ENCODE data around the gene MSRB3.

The MSRB3 gene

GRCh38 chr12:65497660-65498059, 219.2 kb downstream of the MSRB3 start:
- Histone ChIP-seq H3K4me2 (ENCODE audit: low read depth, low read length, poor library complexity, severe bottlenecking) (no peak overlapping the region), H3K4me3 (ENCODE audit: low read length, poor library complexity, severe bottlenecking) (no peak overlapping the region), H3F3A (ENCODE audit: low read depth) (no peaks in the 10 kb centered on the region), H3K36me3 (ENCODE audit: insufficient read depth, low read length) (no peaks in the 10 kb centered on the region), H3K27me3 (ENCODE audit: insufficient read depth, low read length, poor library complexity, severe bottlenecking) (peaks cover 68% of the 10 kb centered on the region), H2AFZ (ENCODE audit: low read length) (no peak overlapping the region), H3K79me2 (ENCODE audit: insufficient read depth, low read length) (no peaks in the 10 kb centered on the region), H3K9me2 (replicated peaks; ENCODE audit: low read depth, low read length) (no peaks in the 10 kb centered on the region), H3K9me3 (ENCODE audit: insufficient read depth, low read depth, low read length) (no peaks in the 10 kb centered on the region), H3K4me1 (ENCODE audit: insufficient read depth, low read length, poor library complexity, severe bottlenecking) (peaks cover 13% of the 10 kb centered on the region), H4K20me1 (ENCODE audit: insufficient read depth, low read length, poor library complexity, severe bottlenecking) (no peaks in the 10 kb centered on the region), H3K9ac (ENCODE audit: low read depth, low read length, poor library complexity, severe bottlenecking) (no peak overlapping the region)
- TF ChIP-seq CTCF (conservative IDR thresholded peaks at IDR 0.05; ENCODE audit: low read length) (no peak), EZH2phosphoT487 (IDR thresholded peaks at IDR 0.05; ENCODE audit: borderline replicate concordance) (no peak)

- peaks cover 65% of the 10 kb centered on the region for H3K27me3 ChIP-seq (ENCODE audit: insufficient read depth, low read length, poor library complexity, severe bottlenecking)
- no peaks in the 10 kb centered on the region for H4K20me1 ChIP-seq (ENCODE audit: insufficient read depth, low read length, poor library complexity, severe bottlenecking)
- no peaks in the 10 kb centered on the region for H3K9me3 ChIP-seq (ENCODE audit: insufficient read depth, low read depth, low read length)
- TF ChIP-seq EZH2phosphoT487 (IDR thresholded peaks at IDR 0.05; ENCODE audit: borderline replicate concordance) = no peak
- no peak for TF ChIP-seq CTCF (conservative IDR thresholded peaks at IDR 0.05; ENCODE audit: low read length)
- H3K79me2 ChIP-seq (ENCODE audit: insufficient read depth, low read length) = no peaks in the 10 kb centered on the region
- H3K4me1 ChIP-seq (ENCODE audit: insufficient read depth, low read length, poor library complexity, severe bottlenecking) = peaks cover under 1% of the 10 kb centered on the region
- H3K9ac ChIP-seq (ENCODE audit: low read depth, low read length, poor library complexity, severe bottlenecking) = no peak overlapping the region
- no peak overlapping the region for H3K4me2 ChIP-seq (ENCODE audit: low read depth, low read length, poor library complexity, severe bottlenecking)
- no peaks in the 10 kb centered on the region for H3K9me2 ChIP-seq (replicated peaks; ENCODE audit: low read depth, low read length)
- H3F3A ChIP-seq (ENCODE audit: low read depth) = no peaks in the 10 kb centered on the region
- no peak overlapping the region for H3K4me3 ChIP-seq (ENCODE audit: low read length, poor library complexity, severe bottlenecking)
- H3K36me3 ChIP-seq (ENCODE audit: insufficient read depth, low read length) = no peaks in the 10 kb centered on the region
- no peak overlapping the region for H2AFZ ChIP-seq (ENCODE audit: low read length)
Observed at GRCh38 chr12:65499167-65499566, 220.7 kb downstream of the MSRB3 start.

- H4K20me1 ChIP-seq (ENCODE audit: insufficient read depth, low read length, poor library complexity, severe bottlenecking) = no peaks in the 10 kb centered on the region
- H3F3A ChIP-seq (ENCODE audit: low read depth) = no peaks in the 10 kb centered on the region
- no peak overlapping the region for H2AFZ ChIP-seq (ENCODE audit: low read length)
- no peaks in the 10 kb centered on the region for H3K79me2 ChIP-seq (ENCODE audit: insufficient read depth, low read length)
- H3K9me3 ChIP-seq (ENCODE audit: insufficient read depth, low read depth, low read length) = no peaks in the 10 kb centered on the region
- H3K4me3 ChIP-seq (ENCODE audit: low read length, poor library complexity, severe bottlenecking) = no peak overlapping the region
- TF ChIP-seq CTCF (conservative IDR thresholded peaks at IDR 0.05; ENCODE audit: low read length) (no peak), EZH2phosphoT487 (IDR thresholded peaks at IDR 0.05; ENCODE audit: borderline replicate concordance) (no peak)
- no peaks in the 10 kb centered on the region for H3K4me1 ChIP-seq (ENCODE audit: insufficient read depth, low read length, poor library complexity, severe bottlenecking)
- H3K36me3 ChIP-seq (ENCODE audit: insufficient read depth, low read length) = no peaks in the 10 kb centered on the region
- no peak overlapping the region for H3K9ac ChIP-seq (ENCODE audit: low read depth, low read length, poor library complexity, severe bottlenecking)
- H3K4me2 ChIP-seq (ENCODE audit: low read depth, low read length, poor library complexity, severe bottlenecking) = no peak overlapping the region
- H3K9me2 ChIP-seq (replicated peaks; ENCODE audit: low read depth, low read length) = no peaks in the 10 kb centered on the region
- peaks cover 53% of the 10 kb centered on the region for H3K27me3 ChIP-seq (ENCODE audit: insufficient read depth, low read length, poor library complexity, severe bottlenecking)
Observed at GRCh38 chr12:65500091-65500900, 221.8 kb downstream of the MSRB3 start.
